Liver (tissue), 9 donors: Measurements from ENCODE around the gene SHC3. TPM values are rescaled to one million over a fixed set of nuclear protein-coding genes. Genes with fewer than 3 reads are reported as not detected.

ENCODE experiments used
- DNase-seq: peaks from one replicate; pipeline ENCODE4 v3.0.0-alpha.2; 2017; ENCODE audit warnings: low spot score
- H3K27ac ChIP-seq, 2 donors: one replicate each; pipeline ENCODE4 v1.7.0; 2013; ENCODE audit warnings: inconsistent platforms in 2 of 2, low read length in 2 of 2, control low read depth in 1 of 2, low read depth in 1 of 2, mild to moderate bottlenecking in 1 of 2
- H3K27me3 ChIP-seq, 4 donors: one replicate each; pipeline versions ENCODE4 v1.6.1 to v1.7.0; 2013; ENCODE audit warnings: low read length in 3 of 4, inconsistent platforms in 1 of 4, mild to moderate bottlenecking in 1 of 4, moderate library complexity in 1 of 4; ENCODE audit not compliant: control insufficient read depth in 4 of 4, insufficient read depth in 4 of 4
- H3K36me3 ChIP-seq, 4 donors: one replicate each; pipeline versions ENCODE4 v1.6.1 to v1.7.0; 2013; ENCODE audit warnings: low read length in 3 of 4, mild to moderate bottlenecking in 3 of 4, low read depth in 1 of 4, moderate library complexity in 1 of 4; ENCODE audit not compliant: control insufficient read depth in 4 of 4, insufficient read depth in 3 of 4
- H3K4me1 ChIP-seq, 4 donors: one replicate each; pipeline versions ENCODE4 v1.6.1 to v1.7.0; 2013; ENCODE audit warnings: low read length in 3 of 4, mild to moderate bottlenecking in 3 of 4, moderate library complexity in 1 of 4; ENCODE audit not compliant: control insufficient read depth in 4 of 4, insufficient read depth in 4 of 4
- H3K4me3 ChIP-seq, 3 donors: one replicate each; pipeline versions ENCODE4 v1.6.1 to v1.7.0; 2013; ENCODE audit warnings: low read length in 3 of 3, control low read depth in 1 of 3, low read depth in 1 of 3, mild to moderate bottlenecking in 1 of 3
- H3K9ac ChIP-seq, 2 donors: one replicate each; pipeline ENCODE4 v1.7.0; 2013; ENCODE audit warnings: low read length in 2 of 2, mild to moderate bottlenecking in 2 of 2, moderate library complexity in 2 of 2, control low read depth in 1 of 2, low read depth in 1 of 2
- H3K9me3 ChIP-seq, 4 donors: one replicate each; pipeline versions ENCODE4 v1.6.1 to v1.7.0; 2013; ENCODE audit warnings: low read length in 3 of 4; ENCODE audit not compliant: control insufficient read depth in 4 of 4
- FOXA1 ChIP-seq: IDR thresholded peaks from 2 replicates; pipeline ENCODE4 v1.6.1; 2016; ENCODE audit warnings: antibody characterized with exemption
- FOXA2 ChIP-seq: IDR thresholded peaks from 2 replicates; pipeline ENCODE4 v1.6.1; 2016; ENCODE audit warnings: antibody characterized with exemption
- GABPA ChIP-seq, 2 donors: IDR thresholded peaks in 1 of 2; conservative IDR thresholded peaks in 1 of 2; 2 replicates each; pipeline ENCODE4 v1.6.1; 2016; ENCODE audit warnings: antibody characterized with exemption in 2 of 2, mild to moderate bottlenecking in 1 of 2, moderate library complexity in 1 of 2
- HNF4A ChIP-seq, 2 donors: conservative IDR thresholded peaks; 2 replicates each; pipeline ENCODE4 v1.6.1; 2016; ENCODE audit warnings: antibody characterized with exemption in 2 of 2, mild to moderate bottlenecking in 2 of 2
- MAX ChIP-seq: IDR thresholded peaks from 2 replicates; pipeline ENCODE4 v1.6.1; 2016; ENCODE audit warnings: antibody characterized with exemption
- NR2F2 ChIP-seq: IDR thresholded peaks from 2 replicates; pipeline ENCODE4 v1.6.1; 2016; ENCODE audit warnings: antibody characterized with exemption
- RAD21 ChIP-seq, 2 donors: IDR thresholded peaks; 2 replicates each; pipeline ENCODE4 v1.6.1; 2016; ENCODE audit warnings: antibody characterized with exemption in 2 of 2, mild to moderate bottlenecking in 2 of 2
- REST ChIP-seq: IDR thresholded peaks from 2 replicates; pipeline ENCODE4 v1.6.1; 2016; ENCODE audit warnings: antibody characterized with exemption, mild to moderate bottlenecking
- RXRA ChIP-seq, 2 donors: IDR thresholded peaks; 2 replicates each; pipeline ENCODE4 v1.6.1; 2017 to 2018; ENCODE audit warnings: antibody characterized with exemption in 2 of 2, mild to moderate bottlenecking in 1 of 2
- TAF1 ChIP-seq: conservative IDR thresholded peaks from 2 replicates; pipeline ENCODE4 v1.6.1; 2016; ENCODE audit warnings: antibody characterized with exemption, mild to moderate bottlenecking
- ZBTB33 ChIP-seq: IDR thresholded peaks from 2 replicates; pipeline ENCODE4 v1.6.1; 2016; ENCODE audit warnings: antibody characterized with exemption
- WGBS: extraction: QIAGEN DNeasy Blood & Tissue Kit; methylation state at CpG from one replicate; pipeline ENCODE4 v1.1.7; 2013; 5-methylcytosine and 5-hydroxymethylcytosine counted together
- polyA plus RNA-seq, 2 donors: library from polyadenylated mRNA; stranded (reverse) in 1 of 2; unstranded in 1 of 2; fragments of 200-250 nt in 1 of 2; fragments of >200 nt in 1 of 2; fragmentation: Nextera tagmentation in 1 of 2; extraction: Ambion mirVana in 1 of 2; gene quantifications; one replicate each; pipeline versions ENCODE4 v1.2.1 to v1.2.3, GENCODE V29; 2013 to 2015
- total RNA-seq, 2 donors: library from RNA; depleted of rRNA; stranded (reverse); fragments of >200 nt; gene quantifications; one replicate each; pipeline ENCODE4 v1.2.3, GENCODE V29; 2014
- donor health status: healthy.
- donor health status: healthy.
- donor health status: healthy.
- donor health status: healthy.
- donor health status: healthy.

Gene SHC3
- total and polyA plus RNA-seq, 4 donors: 0.03 to 0.08 (median 0.04) TPM

GRCh38 chr9:89167788-89168187 is 10.8 kb downstream of the SHC3 start:
- H3K27ac ChIP-seq: no peak overlapping the region
- WGBS: 89% methylated on average over 5 of the region's 5 CpGs
- TF ChIP-seq MAX (no peak), NR2F2 (no peak)

GRCh38 chr9:89166852-89167251 is 11.8 kb downstream of the SHC3 start:
- no peaks in the 10 kb centered on the region for H3K27me3 ChIP-seq
- no peak for DNase-seq
- H3K36me3 ChIP-seq: no peaks in the 10 kb centered on the region
- TF ChIP-seq FOXA2 (no peak), RAD21 (IDR thresholded peaks at IDR 0.05) (no peak), ZBTB33 (no peak), MAX (no peak), HNF4A (conservative IDR thresholded peaks at IDR 0.05) (no peak), FOXA1 (no peak), RXRA (IDR thresholded peaks at IDR 0.05) (no peak), TAF1 (no peak), REST (no peak), NR2F2 (no peak), GABPA (IDR thresholded peaks at IDR 0.05 in 1 of 2, conservative IDR thresholded peaks at IDR 0.05 in 1 of 2) (no peak)
- no peak overlapping the region for H3K9ac ChIP-seq
- H3K4me1 ChIP-seq: peaks cover 0 to 5% (median 4%) of the 10 kb centered on the region in 4 donors
- no peaks in the 10 kb centered on the region for H3K9me3 ChIP-seq
- 85% methylated on average over 4 of the region's 4 CpGs for WGBS
- no peak overlapping the region for H3K4me3 ChIP-seq
- H3K27ac ChIP-seq: no peak overlapping the region

More at GRCh38 chr9:89167788-89168187, 10.8 kb downstream of the SHC3 start:
- Histone ChIP-seq H3K36me3 (no peaks in the 10 kb centered on the region), H3K27me3 (no peaks in the 10 kb centered on the region), H3K9ac (no peak overlapping the region), H3K4me1 (peaks cover 0 to 5% (median 4%) of the 10 kb centered on the region in 4 donors), H3K4me3 (no peak overlapping the region), H3K9me3 (no peaks in the 10 kb centered on the region)
- no peak for DNase-seq

- TF ChIP-seq HNF4A (conservative IDR thresholded peaks at IDR 0.05): no peak
- 91% methylated on average over 6 of the region's 6 CpGs for WGBS
These were observed 12.7 kb downstream of the SHC3 start for GRCh38 chr9:89165880-89166279.

More at GRCh38 chr9:89165880-89166279, 12.7 kb downstream of the SHC3 start:
- Histone ChIP-seq H3K9ac (no peak overlapping the region), H3K4me3 (no peak overlapping the region), H3K36me3 (no peaks in the 10 kb centered on the region), H3K9me3 (no peaks in the 10 kb centered on the region), H3K4me1 (no peaks in the 10 kb centered on the region), H3K27ac (no peak overlapping the region), H3K27me3 (peaks cover 0 to 2% (median 0%) of the 10 kb centered on the region in 4 donors)
- DNase-seq: no peak
